K562 (cell line): ENCODE measurements around the gene SON. TPM values are rescaled to one million over a fixed set of nuclear protein-coding genes. Genes with fewer than 3 reads are reported as not detected.

Experiments used
- ATAC-seq: fragments of 200-7000 bp; cut with Tn5 transposase; 3 replicates; pipeline ENCODE4 v1.9.1; 2020; ENCODE audit warnings: moderate library complexity
- BruUV-seq: library from RNA; stranded (reverse); fragments of 400-500 nt; replicated peaks from 2 replicates; lab custom pipeline; 2021; lab: Mats Ljungman, UMichigan
- CTCF ChIA-PET: fragments of 300-600 bp; formaldehyde crosslinking; extraction: SDS; loops from one replicate; lab custom pipeline; 2021; ENCODE audit warnings: low intra/inter-chr PET ratio; lab: Yijun Ruan, JAX
- POLR2A ChIA-PET: fragments of 300-600, 350-650 bp; sonication (Branson Sonifier 250); formaldehyde crosslinking; extraction: SDS; loops from one replicate; lab custom pipeline; 2021; ENCODE audit warnings: antibody characterized with exemption, inconsistent platforms; lab: Yijun Ruan, JAX
- DNase-seq, 4 experiments: peaks; one replicate each; pipeline versions ENCODE4 v3.0.0 to v3.0.0-alpha.2; 2011 to 2018; ENCODE audit warnings: low spot score in 3 of 4, mixed read lengths in 3 of 4; ENCODE audit errors: extremely low read depth in 1 of 4
- FAIRE-seq: peaks from 2 replicates; lab custom pipeline; 2011; peaks lifted over from hg19 to GRCh38; lab: Jason Lieb, UNC
- H2AFZ ChIP-seq: 2 replicates; pipeline ENCODE4 v1.6.0; 2011; ENCODE audit warnings: low read depth, low read length, control low read depth, inconsistent platforms
- H3K27ac ChIP-seq: fragments of 200-600 bp; 3 replicates; pipeline ENCODE4 v1.8.0; 2011; ENCODE audit warnings: low read depth, mild to moderate bottlenecking, control low read depth, inconsistent platforms, low read length, moderate library complexity, mixed read lengths; ENCODE audit errors: extremely low read depth
- H3K27me3 ChIP-seq, 2 experiments: fragments of 300-600 bp in 1 of 2; 2 replicates in 1 of 2; 3 replicates in 1 of 2; pipeline versions ENCODE4 v1.6.0 to v1.8.0; 2011; ENCODE audit warnings: inconsistent platforms in 2 of 2, low read length in 2 of 2, mild to moderate bottlenecking in 1 of 2, mixed read lengths in 1 of 2, moderate library complexity in 1 of 2; ENCODE audit not compliant: control insufficient read depth in 2 of 2, insufficient read depth in 2 of 2
- H3K36me3 ChIP-seq: fragments of 300-600 bp; 3 replicates; pipeline ENCODE4 v1.8.0; 2011; ENCODE audit warnings: mild to moderate bottlenecking, low read length, inconsistent platforms; ENCODE audit not compliant: control insufficient read depth, insufficient read depth
- H3K4me1 ChIP-seq, 2 experiments: fragments of 200-600 bp in 1 of 2; replicated peaks in 1 of 2; 2 replicates in 1 of 2; 3 replicates in 1 of 2; pipeline versions ENCODE4 v1.5.1 to v1.8.0; 2011; ENCODE audit warnings: inconsistent platforms in 2 of 2, low read length in 2 of 2, mild to moderate bottlenecking in 1 of 2, mixed read lengths in 1 of 2, moderate library complexity in 1 of 2; ENCODE audit not compliant: control insufficient read depth in 2 of 2, insufficient read depth in 2 of 2
- H3K4me2 ChIP-seq: 2 replicates; pipeline ENCODE4 v1.6.1; 2011; ENCODE audit warnings: low read length, control low read depth, inconsistent platforms, mixed read lengths; ENCODE audit not compliant: insufficient read depth
- H3K4me3 ChIP-seq: fragments of 200-600 bp; sonication (generic), shearing (Covaris generic); 2 replicates; pipeline ENCODE4 v1.5.1; 2016; ENCODE audit warnings: control low read depth, inconsistent platforms
- H3K79me2 ChIP-seq: fragments of 200-600 bp; 3 replicates; pipeline ENCODE4 v1.8.0; 2011; ENCODE audit warnings: low read length, inconsistent platforms; ENCODE audit not compliant: control insufficient read depth, insufficient read depth
- H3K9ac ChIP-seq, 2 experiments: 2 replicates each; pipeline versions ENCODE4 v1.6.0 to v1.6.1; 2011; ENCODE audit warnings: low read depth in 2 of 2, low read length in 2 of 2, control low read depth in 1 of 2, inconsistent platforms in 1 of 2, mild to moderate bottlenecking in 1 of 2, mixed read lengths in 1 of 2; ENCODE audit not compliant: insufficient read depth in 1 of 2
- H3K9me1 ChIP-seq: one replicate; pipeline ENCODE4 v1.6.0; 2011; ENCODE audit warnings: inconsistent platforms, mild to moderate bottlenecking, low read length, moderate library complexity; ENCODE audit not compliant: control insufficient read depth, insufficient read depth
- H3K9me3 ChIP-seq: replicated peaks from 2 replicates; pipeline ENCODE4 v1.5.1; 2011; ENCODE audit warnings: low read depth, low read length, inconsistent platforms; ENCODE audit not compliant: control insufficient read depth, insufficient read depth
- H4K20me1 ChIP-seq: replicated peaks from 2 replicates; pipeline ENCODE4 v1.6.1; 2011; ENCODE audit warnings: low read length, inconsistent platforms, mixed read lengths; ENCODE audit not compliant: control insufficient read depth, insufficient read depth
- CEBPB ChIP-seq: fragments of 450-650 bp; IDR thresholded peaks from 2 replicates; pipeline ENCODE4 v1.6.1; 2016; ENCODE audit warnings: missing genetic modification characterization, missing compliant biosample characterization
- CEBPG ChIP-seq, 3 experiments: fragments of 200-800 bp in 1 of 3; sonication (Bioruptor generic) in 1 of 3; sonication (generic) in 1 of 3; formaldehyde crosslinking in 1 of 3; IDR thresholded peaks in 2 of 3; conservative IDR thresholded peaks in 1 of 3; 2 replicates each; pipeline versions ENCODE4 v1.6.1 to v1.8.0; 2016 to 2022; ENCODE audit warnings: missing compliant biosample characterization in 2 of 3, missing genetic modification characterization in 2 of 3, mild to moderate bottlenecking in 1 of 3, missing genetic modification reagents in 1 of 3
- MEF2D ChIP-seq: conservative IDR thresholded peaks from 2 replicates; pipeline ENCODE4 v1.6.1; 2016; ENCODE audit warnings: low read depth, missing genetic modification characterization, missing compliant biosample characterization
- PRDM10 ChIP-seq: fragments of 450-650 bp; IDR thresholded peaks from 2 replicates; pipeline ENCODE4 v1.6.1; 2018; ENCODE audit not compliant: partially characterized antibody
- ZNF696 ChIP-seq: fragments of 250-450 bp; sonication (Bioruptor Pico); conservative IDR thresholded peaks from 2 replicates; pipeline ENCODE4 v1.4.0; 2020; ENCODE audit warnings: mild to moderate bottlenecking, moderate library complexity
- WGBS: fragments of 100-300 bp; shearing (Covaris generic); methylation state at CpG from one replicate; pipeline ENCODE4 v1.1.6; 2016; ENCODE audit warnings: low coverage, mixed read lengths; ENCODE audit not compliant: insufficient coverage; ENCODE audit errors: missing lambda C conversion rate; 5-methylcytosine and 5-hydroxymethylcytosine counted together
- in situ Hi-C: fragments of 300-500 bp; cut with MboI; formaldehyde crosslinking; loops from 4 replicates; pipeline ENCODE4 v1.15.0; 2018; ENCODE audit warnings: inconsistent platforms, mixed read lengths
- intact Hi-C: fragments of 100-400 bp; cut with micrococcal nuclease; formaldehyde crosslinking; loops from 2 replicates; pipeline ENCODE4 v1.14.2; 2022
- polyA plus RNA-seq, 8 experiments: library from polyadenylated mRNA; depleted of rRNA in 4 of 8; stranded (reverse) in 5 of 8; unstranded in 3 of 8; fragments of >200 nt; fragmentation: Nextera tagmentation in 2 of 8; fragmentation: Illumina TruSeq in 1 of 8; extraction: Ambion mirVana in 2 of 8; extraction: Trizol in 1 of 8; gene quantifications; 2 replicates each; pipeline versions ENCODE4 v1.2.1 to v1.2.3, GENCODE V29; 2011 to 2014; ENCODE audit warnings: inconsistent platforms in 1 of 8, missing spikeins in 1 of 8
- total RNA-seq, 7 experiments: library from RNA; depleted of rRNA in 6 of 7; stranded (reverse); fragments of >200 nt in 6 of 7; fragmentation: Illumina TruSeq in 2 of 7; extraction: Trizol in 2 of 7; gene quantifications; 2 replicates each; pipeline versions ENCODE4 v1.2.1 to v1.2.3, GENCODE V29; 2011 to 2021; ENCODE audit warnings: low replicate concordance in 1 of 7

Gene SON
- total and polyA plus RNA-seq, 9 of the 15 experiments (the other 6 are each of a cell fraction or from before 2014, with no cell fraction given) = 105 to 742 (median 187) TPM

- TF ChIP-seq ZNF696 = no peak
- TF ChIP-seq CEBPB = peak; percentile 67
- no peak for TF ChIP-seq PRDM10
- no peak for TF ChIP-seq MEF2D (tag)
- TF ChIP-seq CEBPG (CRISPR knock-in tag; IDR thresholded peaks at IDR 0.05) = no peak
- peak in 1 of 2 experiments; percentile 75; a peak in 2 of 4 replicates for TF ChIP-seq CEBPG (tag; conservative IDR thresholded peaks at IDR 0.05 in 1 of 2, IDR thresholded peaks at IDR 0.05 in 1 of 2)
- 95% methylated on average over 3 of the region's 3 CpGs for WGBS
- in situ Hi-C loops = no loop called here
Observed at GRCh38 chr21:33531007-33531406, 11.8 kb upstream of the SON start.

More at GRCh38 chr21:33531007-33531406, 11.8 kb upstream of the SON start:
- H2AFZ ChIP-seq = no peak overlapping the region
- H4K20me1 ChIP-seq = no peaks in the 10 kb centered on the region
- DNase-seq = no peak
- H3K4me3 ChIP-seq = no peak overlapping the region
- H3K36me3 ChIP-seq = peaks cover 98% of the 10 kb centered on the region
- CTCF ChIA-PET = no interaction called here
- H3K27me3 ChIP-seq = no peaks in the 10 kb centered on the region
- POLR2A ChIA-PET = interaction anchor here (0.6 to 1.6 kb wide), 5 partner anchors 10 to 24 kb away, joined by 3 to 6 read pairs (median 4); partner anchors contain the start of genes GART and SON
- intact Hi-C loops = no loop called here
- H3K27ac ChIP-seq = no peak overlapping the region
- H3K79me2 ChIP-seq = peaks cover 24% of the 10 kb centered on the region
- H3K9me1 ChIP-seq = no peaks in the 10 kb centered on the region
- no peaks in the 10 kb centered on the region for H3K4me1 ChIP-seq
- H3K9ac ChIP-seq = no peak overlapping the region
- no peak for ATAC-seq
- no peak for FAIRE-seq
- no peak overlapping the region for H3K4me2 ChIP-seq
- H3K9me3 ChIP-seq = no peaks in the 10 kb centered on the region
- no TSS peak for BruUV-seq
